Esophagus squamous epithelium (tissue), 4 donors: ENCODE data around the gene GTF2IRD1.
"Not testable (repeated sequence)": the region's sequence is repeated elsewhere in the genome, so short reads cannot be mapped to it uniquely, and the experiment has no call there.

Experiments
- CTCF ChIP-seq, 6 experiments: fragments of 450-650 bp in 4 of 6; fragments of 200-600 bp in 2 of 6; sonication (generic) in 2 of 6; IDR thresholded peaks; one replicate each; pipeline ENCODE4 v1.5.1; 2016 to 2019; ENCODE audit warnings: antibody characterized with exemption in 6 of 6, mild to moderate bottlenecking in 4 of 6, moderate library complexity in 4 of 6
- POLR2A ChIP-seq, 4 donors: fragments of 450-650 bp; IDR thresholded peaks; one replicate each; pipeline ENCODE4 v1.6.1; 2017; ENCODE audit warnings: antibody characterized with exemption in 4 of 4, mild to moderate bottlenecking in 4 of 4, moderate library complexity in 3 of 4

GRCh38 chr7:74411571-74411970 is 42.1 kb upstream of the GTF2IRD1 start:
- TF ChIP-seq POLR2A, CTCF (IDR thresholded peaks at IDR 0.05): not testable (repeated sequence)
